Upper lobe of left lung (tissue), 6 donors: ENCODE measurements around the gene RAB21. TPM values are rescaled to one million over a fixed set of nuclear protein-coding genes. Genes with fewer than 3 reads are reported as not detected.

Experiments used
- ATAC-seq, 2 donors: fragments of 200-7000 bp; cut with Tn5 transposase; one replicate each; pipeline ENCODE4 v1.9.1; 2022; ENCODE audit warnings: mild to moderate bottlenecking in 2 of 2, moderate library complexity in 2 of 2; ENCODE audit not compliant: low FRiP score in 2 of 2
- DNase-seq, 2 donors: peaks; one replicate each; pipeline ENCODE4 v3.0.0-alpha.2; 2019 to 2020
- H3K27ac ChIP-seq, 4 donors: fragments of 200-600 bp; sonication (generic); one replicate each; pipeline ENCODE4 v1.5.1; 2016 to 2019
- H3K27me3 ChIP-seq, 4 donors: fragments of 200-600 bp; sonication (generic); one replicate each; pipeline ENCODE4 v1.5.1; 2017 to 2019
- H3K36me3 ChIP-seq, 4 donors: fragments of 200-600 bp; sonication (generic); one replicate each; pipeline ENCODE4 v1.5.1; 2016 to 2019
- H3K4me1 ChIP-seq, 4 donors: fragments of 200-600 bp; sonication (generic); one replicate each; pipeline ENCODE4 v1.5.1; 2018 to 2019
- H3K4me3 ChIP-seq, 4 donors: fragments of 200-600 bp; sonication (generic); one replicate each; pipeline ENCODE4 v1.5.1; 2017 to 2019; ENCODE audit warnings: mild to moderate bottlenecking in 2 of 4, moderate library complexity in 1 of 4
- H3K9me3 ChIP-seq, 4 donors: fragments of 200-600 bp; sonication (generic); one replicate each; pipeline ENCODE4 v1.5.1; 2018 to 2019
- EP300 ChIP-seq, 4 donors: sonication (generic); formaldehyde crosslinking; IDR thresholded peaks; one replicate each; pipeline ENCODE4 v1.5.1; 2017; ENCODE audit warnings: antibody characterized with exemption in 4 of 4, control low read depth in 2 of 4
- POLR2A ChIP-seq, 4 donors: fragments of 450-650 bp; IDR thresholded peaks; one replicate each; pipeline ENCODE4 v1.5.1; 2016 to 2017; ENCODE audit warnings: antibody characterized with exemption in 4 of 4, mild to moderate bottlenecking in 2 of 4
- POLR2AphosphoS5 ChIP-seq, 2 donors: sonication (generic); formaldehyde crosslinking; IDR thresholded peaks; one replicate each; pipeline ENCODE4 v1.5.1; 2017; ENCODE audit warnings: antibody characterized with exemption in 2 of 2
- WGBS, 2 donors: methylation state at CpG; one replicate each; pipeline ENCODE4 v1.1.5; 2017 to 2018; 5-methylcytosine and 5-hydroxymethylcytosine counted together
- total RNA-seq, 6 donors: library from RNA; depleted of rRNA in 4 of 6; stranded (reverse); fragments of >200 nt in 4 of 6; gene quantifications; one replicate each; pipeline versions ENCODE4 v1.1.0 to v1.2.1, GENCODE V29; 2016 to 2021
- TF ChIP-seq, protein P1 (sequence below), 6 experiments: fragments of 450-650 bp in 4 of 6; fragments of 200-600 bp in 2 of 6; sonication (generic) in 2 of 6; IDR thresholded peaks; one replicate each; pipeline ENCODE4 v1.5.1; 2016 to 2019; ENCODE audit warnings: antibody characterized with exemption in 6 of 6
- donor health status: DM: no; HTN: no; CAD: no; lungs with moderate emphysema.
- donor health status: DM: no; HTN: yes; CAD: no; lungs with severe emphysema.

RAB21 gene
- total RNA-seq, 6 donors from 2014 or later, result 9.4 to 78.7 (median 46.1) TPM

DNA sequence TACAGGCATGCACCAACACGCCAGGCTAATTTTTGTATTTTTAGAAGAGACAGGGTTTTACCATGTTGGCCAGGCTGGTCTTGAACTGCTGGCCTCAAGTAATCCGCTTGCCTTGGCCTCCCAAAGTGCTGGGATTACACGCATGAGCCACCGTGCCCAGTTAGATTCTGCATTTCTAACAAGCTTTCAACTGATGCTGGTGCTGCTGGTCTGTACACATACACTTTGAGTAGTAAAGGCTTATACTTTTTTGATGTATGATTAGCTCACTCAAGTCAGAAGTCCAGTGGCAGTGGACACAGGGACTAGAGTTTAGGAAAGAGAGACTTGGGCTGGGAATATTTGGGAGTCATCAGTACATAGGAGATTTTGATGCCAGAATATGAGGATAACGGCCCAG is 82.7 kb downstream of the RAB21 start:
- ATAC-seq, result no peak
- Histone ChIP-seq H3K27me3 (no peaks in the 10 kb centered on the region), H3K4me1 (peaks cover 17 to 28% (median 21%) of the 10 kb centered on the region in 4 donors), H3K9me3 (no peaks in the 10 kb centered on the region), H3K4me3 (no peak overlapping the region), H3K27ac (no peak overlapping the region), H3K36me3 (no peaks in the 10 kb centered on the region)
- WGBS, 2 donors, result 95% methylated on average over 5 of the region's 5 CpGs
- TF ChIP-seq EP300 (IDR thresholded peaks at IDR 0.05) (no peak), POLR2AphosphoS5 (IDR thresholded peaks at IDR 0.05) (no peak), POLR2A (IDR thresholded peaks at IDR 0.05) (no peak)
- TF ChIP-seq, protein P1, sequence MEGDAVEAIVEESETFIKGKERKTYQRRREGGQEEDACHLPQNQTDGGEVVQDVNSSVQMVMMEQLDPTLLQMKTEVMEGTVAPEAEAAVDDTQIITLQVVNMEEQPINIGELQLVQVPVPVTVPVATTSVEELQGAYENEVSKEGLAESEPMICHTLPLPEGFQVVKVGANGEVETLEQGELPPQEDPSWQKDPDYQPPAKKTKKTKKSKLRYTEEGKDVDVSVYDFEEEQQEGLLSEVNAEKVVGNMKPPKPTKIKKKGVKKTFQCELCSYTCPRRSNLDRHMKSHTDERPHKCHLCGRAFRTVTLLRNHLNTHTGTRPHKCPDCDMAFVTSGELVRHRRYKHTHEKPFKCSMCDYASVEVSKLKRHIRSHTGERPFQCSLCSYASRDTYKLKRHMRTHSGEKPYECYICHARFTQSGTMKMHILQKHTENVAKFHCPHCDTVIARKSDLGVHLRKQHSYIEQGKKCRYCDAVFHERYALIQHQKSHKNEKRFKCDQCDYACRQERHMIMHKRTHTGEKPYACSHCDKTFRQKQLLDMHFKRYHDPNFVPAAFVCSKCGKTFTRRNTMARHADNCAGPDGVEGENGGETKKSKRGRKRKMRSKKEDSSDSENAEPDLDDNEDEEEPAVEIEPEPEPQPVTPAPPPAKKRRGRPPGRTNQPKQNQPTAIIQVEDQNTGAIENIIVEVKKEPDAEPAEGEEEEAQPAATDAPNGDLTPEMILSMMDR (IDR thresholded peaks at IDR 0.05), result no peak
- DNase-seq, result no peak

DNA sequence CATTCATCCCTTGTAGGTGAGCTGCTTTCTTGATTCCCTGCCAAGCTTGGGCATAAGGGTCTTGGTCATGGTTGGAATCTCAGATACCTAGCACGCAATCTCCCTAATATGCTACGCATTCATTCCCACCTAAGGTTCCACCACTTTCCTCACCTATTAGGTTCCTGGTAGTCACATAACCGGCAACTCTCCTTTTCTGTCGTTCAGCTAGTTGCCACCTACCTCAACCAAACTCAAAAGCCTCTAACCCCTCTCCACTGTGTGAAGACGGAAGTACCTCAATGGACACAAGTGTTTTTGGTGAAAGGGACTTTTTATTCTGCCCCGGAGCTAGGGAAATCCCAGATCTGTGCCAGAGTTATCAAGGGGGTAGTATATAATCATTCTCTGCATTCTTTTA is 83.6 kb downstream of the RAB21 start:
- TF ChIP-seq POLR2AphosphoS5 (IDR thresholded peaks at IDR 0.05) (no peak), POLR2A (IDR thresholded peaks at IDR 0.05) (no peak), EP300 (IDR thresholded peaks at IDR 0.05) (no peak)
- TF ChIP-seq, protein P1 (IDR thresholded peaks at IDR 0.05), result no peak
- WGBS, 2 donors, result 75 to 83% methylated on average over 6 of the region's 6 CpGs
- H3K27ac ChIP-seq, result peak overlapping the region in 2 of 4 donors; percentile 96 to 97

DNA sequence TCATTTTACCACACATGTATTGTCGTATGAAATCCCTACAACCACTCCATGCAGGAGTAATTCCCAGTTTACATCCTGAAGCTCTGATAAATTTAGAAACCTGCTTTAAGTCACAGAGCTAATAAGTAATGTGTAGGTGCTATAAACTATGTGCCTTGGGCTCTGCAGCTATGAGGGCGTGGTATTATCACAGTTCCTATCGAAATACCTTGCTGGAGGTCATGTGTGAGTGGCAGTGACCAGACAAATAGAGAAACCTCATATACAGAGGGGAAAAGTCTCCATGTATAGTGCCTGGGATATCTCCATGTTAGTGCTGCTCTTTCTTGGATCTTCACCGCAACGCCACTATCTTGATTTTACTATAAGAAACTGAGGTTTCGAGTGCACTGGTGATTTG is 84.0 kb downstream of the RAB21 start:
- no peaks in the 10 kb centered on the region for H3K27me3 ChIP-seq
- no peaks in the 10 kb centered on the region for H3K36me3 ChIP-seq
- peak overlapping the region in 2 of 4 donors; percentile 73 to 74 for H3K4me3 ChIP-seq
- no peak for DNase-seq
- H3K4me1 ChIP-seq, result peaks cover 20 to 34% (median 31%) of the 10 kb centered on the region in 4 donors
- TF ChIP-seq EP300 (IDR thresholded peaks at IDR 0.05), result no peak
- no peak for TF ChIP-seq POLR2A (IDR thresholded peaks at IDR 0.05)
- TF ChIP-seq POLR2AphosphoS5 (IDR thresholded peaks at IDR 0.05), result no peak
- TF ChIP-seq, protein P1 (IDR thresholded peaks at IDR 0.05), result no peak
- H3K9me3 ChIP-seq, result no peaks in the 10 kb centered on the region
- H3K27ac ChIP-seq, result peak overlapping the region; percentile 95 to 97 (median 96)
- ATAC-seq, result no peak
- WGBS, 2 donors, result 96 to 97% methylated on average over 6 of the region's 6 CpGs

More for the DNA sequence above, 83.6 kb downstream of the RAB21 start:
- Histone ChIP-seq H3K4me3 (no peak overlapping the region), H3K4me1 (peaks cover 20 to 34% (median 28%) of the 10 kb centered on the region in 4 donors), H3K36me3 (no peaks in the 10 kb centered on the region), H3K27me3 (no peaks in the 10 kb centered on the region), H3K9me3 (no peaks in the 10 kb centered on the region)
- no peak for ATAC-seq
- DNase-seq, result no peak

DNA sequence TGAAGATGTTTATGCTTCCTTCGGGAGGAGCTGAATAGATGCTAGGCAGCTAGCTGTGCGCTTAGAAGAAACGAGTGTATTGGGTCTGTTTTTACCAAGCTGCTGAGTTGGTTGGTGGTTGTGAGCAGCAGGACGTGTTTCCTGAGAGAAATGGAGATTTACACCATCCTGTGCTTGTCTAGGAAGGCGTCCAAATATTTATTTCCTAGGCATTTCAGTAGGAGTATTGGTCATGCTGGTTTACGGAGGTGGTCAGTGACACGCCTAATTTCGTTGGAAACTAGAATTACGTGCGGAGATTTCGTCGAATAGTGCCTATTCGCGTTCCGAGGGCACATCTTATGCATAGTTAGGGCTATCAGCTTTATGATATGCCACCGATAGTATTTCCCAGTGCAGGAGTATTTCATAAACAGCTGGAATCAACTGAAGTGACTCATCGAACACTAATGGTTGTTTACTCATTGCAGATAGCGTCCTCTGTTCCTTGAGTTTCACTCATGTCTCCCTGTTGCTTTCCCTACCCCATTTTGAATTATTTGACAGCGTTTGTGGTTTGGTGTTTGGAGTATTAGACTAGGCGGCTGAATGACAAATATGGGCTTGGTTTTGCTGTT is 85.7 kb downstream of the RAB21 start:
- ATAC-seq (peak in 1 of 2 donors; percentile 38), DNase-seq (no peak)
- Histone ChIP-seq H3K4me1 (peaks cover 29 to 45% (median 41%) of the 10 kb centered on the region in 4 donors), H3K27me3 (no peaks in the 10 kb centered on the region), H3K9me3 (no peaks in the 10 kb centered on the region), H3K27ac (peak overlapping the region; percentile 95 to 97 (median 96)), H3K36me3 (peaks cover 0 to 3% (median 0%) of the 10 kb centered on the region in 4 donors), H3K4me3 (peak overlapping the region; percentile 49 to 74 (median 69))
- WGBS, 2 donors, result 0 to 2% methylated on average over 20 of the region's 20 CpGs
- TF ChIP-seq, protein P1 (IDR thresholded peaks at IDR 0.05), result no peak
- TF ChIP-seq POLR2AphosphoS5 (IDR thresholded peaks at IDR 0.05) (peak in 1 of 2 donors; percentile 33), POLR2A (IDR thresholded peaks at IDR 0.05) (no peak), EP300 (IDR thresholded peaks at IDR 0.05) (peak in 1 of 4 donors; percentile 26)
